ENCODE data around the gene PSTPIP1. TPM values are rescaled to one million over a fixed set of nuclear protein-coding genes. Genes with fewer than 3 reads are reported as not detected.

PSTPIP1 gene
- total and polyA plus RNA-seq, 9 of the 15 experiments (the other 6 are each of a cell fraction or from before 2014, with no cell fraction given), result not detected

- TF ChIP-seq SRSF1 (IDR thresholded peaks at IDR 0.05; ENCODE audit: low read depth, low read length) (no peak), ARID3B (CRISPR knock-in tag; IDR thresholded peaks at IDR 0.05; ENCODE audit: borderline replicate concordance) (no peak), NBN (IDR thresholded peaks at IDR 0.05; ENCODE audit: low read depth) (no peak), SLC30A9 (CRISPR knock-in tag; IDR thresholded peaks at IDR 0.05) (no peak), GTF2A2 (tag; IDR thresholded peaks at IDR 0.05) (no peak), THRA (IDR thresholded peaks at IDR 0.05) (no peak), AFF4 (CRISPR knock-in tag; IDR thresholded peaks at IDR 0.05) (no peak)
- H3K9me3 ChIP-seq (replicated peaks; ENCODE audit: control insufficient read depth, insufficient read depth, low read depth, low read length), result no peaks in the 10 kb centered on the region
- intact Hi-C loops (cut with micrococcal nuclease) (no loop called here), in situ Hi-C loops (cut with MboI) (no loop called here)
- ChIA-PET POLR2A (interaction anchor here (1.2 kb wide), 1 partner anchor 10 kb away, joined by 3 read pairs; no protein-coding TSS in a partner anchor), CTCF (ENCODE audit: low intra/inter-chr PET ratio) (no interaction called here)
- H3K36me3 ChIP-seq (ENCODE audit: control insufficient read depth, insufficient read depth, low read length), result no peaks in the 10 kb centered on the region
- no peak overlapping the region for H3K27ac ChIP-seq (ENCODE audit: extremely low read depth, low read depth, low read length)
- no peak overlapping the region for H3K9ac ChIP-seq (ENCODE audit: insufficient read depth in 1 of 2, low read depth in 2 of 2, low read length in 2 of 2)
- H3K79me2 ChIP-seq (ENCODE audit: control insufficient read depth, insufficient read depth, low read length), result no peaks in the 10 kb centered on the region
- no peak overlapping the region for H2AFZ ChIP-seq (ENCODE audit: low read depth, low read length)
- no TSS peak for BruUV-seq (replicated peaks)
- ATAC-seq (no peak), DNase-seq (ENCODE audit: extremely low read depth in 1 of 4, low spot score in 3 of 4) (no peak), FAIRE-seq (no peak)
- H3K9me1 ChIP-seq (ENCODE audit: control insufficient read depth, insufficient read depth, low read length), result no peaks in the 10 kb centered on the region
- 0% methylated on average over 3 of the region's 3 CpGs for WGBS (ENCODE audit: insufficient coverage, low coverage, missing lambda C conversion rate)
- no peak overlapping the region for H3K4me3 ChIP-seq
- peaks cover 4 to 56% of the 10 kb centered on the region in 2 experiments; a peak in 4 of 5 replicates for H3K27me3 ChIP-seq (ENCODE audit: control insufficient read depth in 2 of 2, insufficient read depth in 2 of 2, low read length in 2 of 2)
- H4K20me1 ChIP-seq (replicated peaks; ENCODE audit: control insufficient read depth, insufficient read depth, low read length), result 0 out of 2 replicates have a peak, but pooled peaks cover 7% of the 10 kb centered on the region
- no peaks in the 10 kb centered on the region for H3K4me1 ChIP-seq (replicated peaks in 1 of 2; ENCODE audit: control insufficient read depth in 2 of 2, insufficient read depth in 2 of 2, low read length in 2 of 2)
- no peak overlapping the region for H3K4me2 ChIP-seq (ENCODE audit: insufficient read depth, low read length)
These were observed 21.4 kb downstream of the PSTPIP1 start for GRCh38 chr15:77016321-77016695.

Measured in K562 (cell line).